RWPE2 (cell line): ENCODE measurements around the gene CALHM5.

ENCODE experiments used
- ATAC-seq: fragments of 200-7000 bp; cut with Tn5 transposase; 3 replicates; pipeline ENCODE4 v1.9.1; 2021; ENCODE audit warnings: low read depth
- DNase-seq: peaks from one replicate; pipeline ENCODE4 v3.0.0-alpha.2; 2020; ENCODE audit warnings: low spot score
- H3K27ac ChIP-seq: fragments of 450-650 bp; 2 replicates; pipeline ENCODE4 v1.5.1; 2017; ENCODE audit warnings: mild to moderate bottlenecking; ENCODE audit not compliant: poor library complexity, severe bottlenecking
- H3K27me3 ChIP-seq: fragments of 250-450 bp; sonication (Bioruptor Pico); 2 replicates; pipeline ENCODE4 v1.5.1; 2021; ENCODE audit warnings: mild to moderate bottlenecking, moderate library complexity; ENCODE audit not compliant: insufficient read depth, poor library complexity, severe bottlenecking
- H3K36me3 ChIP-seq: fragments of 250-450 bp; sonication (Bioruptor Pico); 2 replicates; pipeline ENCODE4 v1.5.1; 2020; ENCODE audit warnings: low read depth, mild to moderate bottlenecking, moderate library complexity
- H3K4me1 ChIP-seq: fragments of 250-450 bp; sonication (Bioruptor Pico); 2 replicates; pipeline ENCODE4 v1.5.1; 2021; ENCODE audit warnings: mild to moderate bottlenecking, moderate library complexity; ENCODE audit not compliant: insufficient read depth, poor library complexity, severe bottlenecking
- H3K4me3 ChIP-seq: fragments of 250-450 bp; sonication (Bioruptor Pico); 2 replicates; pipeline ENCODE4 v1.5.1; 2021; ENCODE audit warnings: mild to moderate bottlenecking, moderate library complexity; ENCODE audit not compliant: severe bottlenecking
- H3K9me3 ChIP-seq: fragments of 250-450 bp; sonication (Bioruptor Pico); 2 replicates; pipeline ENCODE4 v1.5.1; 2021; ENCODE audit warnings: mild to moderate bottlenecking, moderate library complexity; ENCODE audit not compliant: severe bottlenecking
- TF ChIP-seq, protein P1 (sequence below): fragments of 450-650 bp; IDR thresholded peaks from one replicate; pipeline ENCODE4 v1.5.1; 2017; ENCODE audit warnings: mild to moderate bottlenecking, moderate library complexity; ENCODE audit not compliant: poor library complexity, severe bottlenecking

Gene CALHM5

GRCh38 chr6:116561377-116562018 is 50.1 kb downstream of the CALHM5 start:
- H3K4me3 ChIP-seq, result no peak overlapping the region
- H3K27me3 ChIP-seq, result no peaks in the 10 kb centered on the region
- ATAC-seq (0 out of 3 replicates have a peak, but pooled peaks have one; percentile 17), DNase-seq (no peak)
- no peak overlapping the region for H3K27ac ChIP-seq
- peaks cover 33% of the 10 kb centered on the region for H3K4me1 ChIP-seq
- no peaks in the 10 kb centered on the region for H3K9me3 ChIP-seq
- no peaks in the 10 kb centered on the region for H3K36me3 ChIP-seq
- TF ChIP-seq, protein P1, sequence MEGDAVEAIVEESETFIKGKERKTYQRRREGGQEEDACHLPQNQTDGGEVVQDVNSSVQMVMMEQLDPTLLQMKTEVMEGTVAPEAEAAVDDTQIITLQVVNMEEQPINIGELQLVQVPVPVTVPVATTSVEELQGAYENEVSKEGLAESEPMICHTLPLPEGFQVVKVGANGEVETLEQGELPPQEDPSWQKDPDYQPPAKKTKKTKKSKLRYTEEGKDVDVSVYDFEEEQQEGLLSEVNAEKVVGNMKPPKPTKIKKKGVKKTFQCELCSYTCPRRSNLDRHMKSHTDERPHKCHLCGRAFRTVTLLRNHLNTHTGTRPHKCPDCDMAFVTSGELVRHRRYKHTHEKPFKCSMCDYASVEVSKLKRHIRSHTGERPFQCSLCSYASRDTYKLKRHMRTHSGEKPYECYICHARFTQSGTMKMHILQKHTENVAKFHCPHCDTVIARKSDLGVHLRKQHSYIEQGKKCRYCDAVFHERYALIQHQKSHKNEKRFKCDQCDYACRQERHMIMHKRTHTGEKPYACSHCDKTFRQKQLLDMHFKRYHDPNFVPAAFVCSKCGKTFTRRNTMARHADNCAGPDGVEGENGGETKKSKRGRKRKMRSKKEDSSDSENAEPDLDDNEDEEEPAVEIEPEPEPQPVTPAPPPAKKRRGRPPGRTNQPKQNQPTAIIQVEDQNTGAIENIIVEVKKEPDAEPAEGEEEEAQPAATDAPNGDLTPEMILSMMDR, result peak; percentile 94

DNA sequence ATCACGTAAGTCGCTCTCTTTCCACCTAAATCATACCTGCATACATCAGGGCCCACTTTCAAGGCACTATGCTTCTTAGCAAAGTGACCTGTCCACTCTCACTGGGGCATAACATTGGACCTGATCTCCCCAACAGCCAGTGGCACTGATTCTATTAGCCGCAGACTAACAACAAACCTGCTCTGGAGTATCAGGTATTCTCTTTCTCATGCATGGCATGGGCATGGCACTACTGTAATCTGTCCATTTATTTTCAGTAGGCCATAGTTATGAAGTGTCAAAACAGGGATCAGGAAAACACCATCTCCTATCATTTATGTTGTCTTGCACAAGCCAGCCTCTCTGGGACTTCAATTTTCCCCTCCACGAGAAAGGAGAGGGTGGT is 50.6 kb downstream of the CALHM5 start:
- Histone ChIP-seq H3K27ac (no peak overlapping the region), H3K27me3 (no peaks in the 10 kb centered on the region), H3K36me3 (no peaks in the 10 kb centered on the region), H3K4me3 (no peak overlapping the region), H3K4me1 (peaks cover 28% of the 10 kb centered on the region), H3K9me3 (no peaks in the 10 kb centered on the region)
- TF ChIP-seq, protein P1, result no peak
- DNase-seq (no peak), ATAC-seq (no peak)

DNA sequence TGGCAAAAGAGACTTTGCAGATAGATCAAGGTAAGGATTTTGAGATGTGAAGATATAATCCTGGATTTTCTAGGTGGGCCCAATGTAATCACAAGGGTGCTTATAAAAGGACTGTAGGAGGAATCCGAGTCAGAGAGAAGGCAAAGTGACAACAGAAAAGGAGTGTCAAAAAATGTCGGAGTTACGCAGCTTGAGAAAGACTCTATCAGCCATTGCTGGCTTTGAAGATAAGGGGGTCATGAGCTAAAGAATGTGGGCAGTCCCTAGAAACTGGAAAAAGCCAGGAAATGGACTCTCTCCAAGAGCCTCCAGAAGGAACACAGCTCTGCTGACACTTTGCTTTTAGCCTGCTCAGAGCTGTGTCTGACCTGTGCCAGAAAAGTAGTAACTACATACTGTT is 51.2 kb downstream of the CALHM5 start:
- no peaks in the 10 kb centered on the region for H3K27me3 ChIP-seq
- H3K9me3 ChIP-seq, result no peaks in the 10 kb centered on the region
- no peaks in the 10 kb centered on the region for H3K36me3 ChIP-seq
- DNase-seq, result no peak
- no peak overlapping the region for H3K27ac ChIP-seq
- ATAC-seq, result no peak
- TF ChIP-seq, protein P1, result no peak
- H3K4me3 ChIP-seq, result no peak overlapping the region
- H3K4me1 ChIP-seq, result peaks cover 22% of the 10 kb centered on the region

GRCh38 chr6:116563830-116564229 is 52.4 kb downstream of the CALHM5 start:
- TF ChIP-seq, protein P1, result no peak
- Histone ChIP-seq H3K27me3 (no peaks in the 10 kb centered on the region), H3K36me3 (no peaks in the 10 kb centered on the region), H3K4me3 (no peak overlapping the region), H3K9me3 (no peaks in the 10 kb centered on the region), H3K27ac (no peak overlapping the region), H3K4me1 (peaks cover 10% of the 10 kb centered on the region)
- ATAC-seq, result no peak
- no peak for DNase-seq

DNA sequence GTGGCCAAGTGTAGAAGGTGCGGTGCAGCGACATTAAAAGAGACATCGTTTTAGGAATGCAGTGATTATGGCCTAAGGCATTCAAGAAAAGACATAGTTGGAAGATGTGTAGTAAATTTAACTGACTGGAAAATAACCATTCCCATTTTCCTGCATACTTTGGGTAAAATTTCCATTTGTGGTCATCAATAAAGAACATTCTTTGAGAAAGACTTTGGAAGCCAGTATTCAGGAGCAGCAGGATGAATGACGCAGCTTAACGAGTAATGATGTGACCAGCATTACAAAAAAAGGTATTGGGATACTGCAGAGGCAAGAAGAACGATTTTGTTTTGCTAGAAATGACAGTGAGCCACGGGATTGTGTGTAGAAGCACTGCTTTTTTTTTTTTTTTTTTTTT is 52.9 kb downstream of the CALHM5 start:
- TF ChIP-seq, protein P1, result no peak
- peaks cover 8% of the 10 kb centered on the region for H3K4me1 ChIP-seq
- no peak overlapping the region for H3K4me3 ChIP-seq
- no peak overlapping the region for H3K27ac ChIP-seq
- no peaks in the 10 kb centered on the region for H3K9me3 ChIP-seq
- H3K27me3 ChIP-seq, result no peaks in the 10 kb centered on the region
- no peak for ATAC-seq
- no peak for DNase-seq
- no peaks in the 10 kb centered on the region for H3K36me3 ChIP-seq
